ENCODE results near the gene RAN.

GRCh38 chr12:130911193-130911592, 39.3 kb downstream of the RAN start:
- TF ChIP-seq, protein P1, sequence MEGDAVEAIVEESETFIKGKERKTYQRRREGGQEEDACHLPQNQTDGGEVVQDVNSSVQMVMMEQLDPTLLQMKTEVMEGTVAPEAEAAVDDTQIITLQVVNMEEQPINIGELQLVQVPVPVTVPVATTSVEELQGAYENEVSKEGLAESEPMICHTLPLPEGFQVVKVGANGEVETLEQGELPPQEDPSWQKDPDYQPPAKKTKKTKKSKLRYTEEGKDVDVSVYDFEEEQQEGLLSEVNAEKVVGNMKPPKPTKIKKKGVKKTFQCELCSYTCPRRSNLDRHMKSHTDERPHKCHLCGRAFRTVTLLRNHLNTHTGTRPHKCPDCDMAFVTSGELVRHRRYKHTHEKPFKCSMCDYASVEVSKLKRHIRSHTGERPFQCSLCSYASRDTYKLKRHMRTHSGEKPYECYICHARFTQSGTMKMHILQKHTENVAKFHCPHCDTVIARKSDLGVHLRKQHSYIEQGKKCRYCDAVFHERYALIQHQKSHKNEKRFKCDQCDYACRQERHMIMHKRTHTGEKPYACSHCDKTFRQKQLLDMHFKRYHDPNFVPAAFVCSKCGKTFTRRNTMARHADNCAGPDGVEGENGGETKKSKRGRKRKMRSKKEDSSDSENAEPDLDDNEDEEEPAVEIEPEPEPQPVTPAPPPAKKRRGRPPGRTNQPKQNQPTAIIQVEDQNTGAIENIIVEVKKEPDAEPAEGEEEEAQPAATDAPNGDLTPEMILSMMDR (conservative IDR thresholded peaks at IDR 0.05): no peak
- no peak for TF ChIP-seq EZH2 (IDR thresholded peaks at IDR 0.05; ENCODE audit: low read depth)
